Neural progenitor cell (in vitro differentiated cells): ENCODE data around the gene GNA15. TPM values are rescaled to one million over a fixed set of nuclear protein-coding genes. Genes with fewer than 3 reads are reported as not detected.

Experiments
- DNase-seq: peaks from one replicate; pipeline ENCODE4 v3.0.0-alpha.2; 2016; ENCODE audit warnings: low spot score
- H2AFZ ChIP-seq: fragments of 200-600 bp; sonication (generic); replicated peaks from 2 replicates; pipeline ENCODE4 v1.6.1; 2016; ENCODE audit warnings: antibody characterized with exemption
- H3F3A ChIP-seq: fragments of 200-600 bp; sonication (generic); 2 replicates; pipeline ENCODE4 v1.6.1; 2016; ENCODE audit warnings: antibody characterized with exemption, low read depth
- H3K27ac ChIP-seq: fragments of 200-600 bp; sonication (generic); 2 replicates; pipeline ENCODE4 v1.5.1; 2016; ENCODE audit warnings: mild to moderate bottlenecking
- H3K27me3 ChIP-seq: fragments of 200-600 bp; sonication (generic); 2 replicates; pipeline ENCODE4 v1.6.1; 2016; ENCODE audit warnings: mild to moderate bottlenecking, moderate library complexity
- H3K36me3 ChIP-seq: fragments of 200-600 bp; sonication (generic); 2 replicates; pipeline ENCODE4 v1.5.1; 2016
- H3K4me1 ChIP-seq: fragments of 200-600 bp; sonication (generic); 2 replicates; pipeline ENCODE4 v1.6.1; 2016; ENCODE audit warnings: mixed run types
- H3K4me2 ChIP-seq: fragments of 200-600 bp; sonication (generic); 2 replicates; pipeline ENCODE4 v1.6.1; 2016
- H3K4me3 ChIP-seq: fragments of 200-600 bp; sonication (generic); 2 replicates; pipeline ENCODE4 v1.5.1; 2016
- H3K79me2 ChIP-seq: fragments of 200-600 bp; sonication (generic); 2 replicates; pipeline ENCODE4 v1.6.1; 2016; ENCODE audit warnings: low read depth
- H3K9ac ChIP-seq: fragments of 200-600 bp; sonication (generic); 2 replicates; pipeline ENCODE4 v1.6.1; 2016
- H3K9me3 ChIP-seq: fragments of 200-600 bp; sonication (generic); 2 replicates; pipeline ENCODE4 v1.5.1; 2016; ENCODE audit warnings: low read depth
- H4K20me1 ChIP-seq: fragments of 200-600 bp; sonication (generic); 2 replicates; pipeline ENCODE4 v1.6.1; 2016; ENCODE audit warnings: low read depth
- H3K27ac Mint-ChIP-seq: 3 replicates; pipeline ENCODE4 v1.8.0; 2021; ENCODE audit warnings: mixed read lengths
- H3K27me3 Mint-ChIP-seq: 2 replicates; pipeline ENCODE4 v1.8.0; 2022; ENCODE audit warnings: low read depth, mild to moderate bottlenecking, inconsistent platforms, moderate library complexity, mixed read lengths; ENCODE audit not compliant: insufficient read depth
- H3K36me3 Mint-ChIP-seq: 3 replicates; pipeline ENCODE4 v1.8.0; 2021; ENCODE audit warnings: mixed read lengths
- H3K4me1 Mint-ChIP-seq: 3 replicates; pipeline ENCODE4 v1.8.0; 2021; ENCODE audit warnings: mixed read lengths
- H3K4me3 Mint-ChIP-seq: 3 replicates; pipeline ENCODE4 v1.8.0; 2021; ENCODE audit warnings: mild to moderate bottlenecking, moderate library complexity, mixed read lengths
- H3K9me3 Mint-ChIP-seq: 3 replicates; pipeline ENCODE4 v1.8.0; 2020; ENCODE audit warnings: mixed read lengths
- CTCF ChIP-seq: fragments of 200-600 bp; sonication (generic); IDR thresholded peaks from 2 replicates; pipeline ENCODE4 v1.5.1; 2017; ENCODE audit warnings: antibody characterized with exemption, mild to moderate bottlenecking
- EZH2 ChIP-seq: fragments of 200-600 bp; sonication (generic); IDR thresholded peaks from 2 replicates; pipeline ENCODE4 v1.6.1; 2017; ENCODE audit warnings: antibody characterized with exemption, mild to moderate bottlenecking, moderate library complexity
- EZH2phosphoT487 ChIP-seq: fragments of 200-600 bp; sonication (generic); IDR thresholded peaks from 2 replicates; pipeline ENCODE4 v1.6.1; 2017; ENCODE audit warnings: antibody characterized with exemption
- total RNA-seq: library from RNA; depleted of rRNA; stranded (reverse); fragments of >200 nt; gene quantifications from 2 replicates; pipeline ENCODE4 v1.2.3, GENCODE V29; 2015; ENCODE audit warnings: low replicate concordance

GNA15 gene
- total RNA-seq, 1 donor from 2014 or later: not detected

- H3K36me3 ChIP-seq: no peaks in the 10 kb centered on the region
- no peak overlapping the region for H3K27ac ChIP-seq
- no peak for DNase-seq
- H3K4me1 Mint-ChIP-seq: no peaks in the 10 kb centered on the region
- no peaks in the 10 kb centered on the region for H3K27me3 ChIP-seq
- H3K4me3 Mint-ChIP-seq: no peak overlapping the region
- H3F3A ChIP-seq: no peaks in the 10 kb centered on the region
- H4K20me1 ChIP-seq: peaks cover 2% of the 10 kb centered on the region
- peaks cover 2% of the 10 kb centered on the region for H3K27me3 Mint-ChIP-seq
- no peaks in the 10 kb centered on the region for H3K9me3 ChIP-seq
- no peak overlapping the region for H3K9ac ChIP-seq
- H3K4me2 ChIP-seq: no peak overlapping the region
- H2AFZ ChIP-seq: no peak overlapping the region
- no peaks in the 10 kb centered on the region for H3K9me3 Mint-ChIP-seq
- no peaks in the 10 kb centered on the region for H3K36me3 Mint-ChIP-seq
- TF ChIP-seq EZH2 (no peak), EZH2phosphoT487 (no peak), CTCF (no peak)
- H3K79me2 ChIP-seq: no peaks in the 10 kb centered on the region
- no peak overlapping the region for H3K4me3 ChIP-seq
- H3K27ac Mint-ChIP-seq: no peak overlapping the region
- no peaks in the 10 kb centered on the region for H3K4me1 ChIP-seq
Measured at GRCh38 chr19:3203805-3204645, 68.2 kb downstream of the GNA15 start.

DNA sequence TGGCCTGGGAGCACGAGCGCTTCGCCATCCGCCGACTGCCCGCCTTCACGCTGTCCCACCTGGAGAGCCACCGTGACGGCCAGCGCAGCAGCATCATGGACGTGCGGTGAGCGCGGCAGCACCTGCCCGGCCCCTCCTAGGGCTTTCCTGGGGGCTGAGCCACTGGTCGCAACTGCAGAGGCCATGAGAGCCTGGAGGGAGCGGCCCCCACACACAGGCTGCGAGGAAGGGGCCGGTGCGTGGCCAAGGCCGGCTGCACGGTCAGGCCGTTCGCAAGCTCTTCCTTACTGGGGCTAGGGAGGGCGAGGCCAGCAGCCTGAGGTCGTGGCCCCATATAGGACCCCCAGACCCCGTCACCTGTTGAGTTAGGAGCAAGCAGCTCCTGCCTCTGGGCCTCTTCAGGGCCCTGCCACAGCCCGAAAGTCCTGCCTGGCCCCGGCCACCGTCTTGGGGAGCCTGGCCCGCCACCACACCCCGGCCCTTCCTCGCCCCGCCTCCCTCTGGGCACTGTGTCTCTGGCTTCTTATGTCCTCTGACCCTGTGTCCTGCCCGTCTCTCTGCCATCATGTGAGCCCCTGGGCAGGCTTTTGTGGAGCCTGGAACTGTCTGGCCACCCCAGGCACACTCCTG is 68.9 kb downstream of the GNA15 start:
- H3K27ac Mint-ChIP-seq: no peak overlapping the region
- Histone ChIP-seq H3F3A (no peaks in the 10 kb centered on the region), H3K4me3 (no peak overlapping the region), H3K9me3 (no peaks in the 10 kb centered on the region), H3K9ac (no peak overlapping the region), H4K20me1 (peaks cover 5% of the 10 kb centered on the region), H3K4me2 (no peak overlapping the region), H3K27ac (no peak overlapping the region), H3K4me1 (no peaks in the 10 kb centered on the region), H2AFZ (no peak overlapping the region), H3K36me3 (no peaks in the 10 kb centered on the region), H3K79me2 (no peaks in the 10 kb centered on the region), H3K27me3 (no peaks in the 10 kb centered on the region)
- no peaks in the 10 kb centered on the region for H3K4me1 Mint-ChIP-seq
- DNase-seq: no peak
- peaks cover 4% of the 10 kb centered on the region for H3K36me3 Mint-ChIP-seq
- TF ChIP-seq EZH2phosphoT487 (no peak), CTCF (no peak), EZH2 (no peak)
- H3K9me3 Mint-ChIP-seq: no peaks in the 10 kb centered on the region
- no peak overlapping the region for H3K4me3 Mint-ChIP-seq
- peaks cover 2% of the 10 kb centered on the region for H3K27me3 Mint-ChIP-seq

GRCh38 chr19:3206216-3206953 is 70.6 kb downstream of the GNA15 start:
- peaks cover 4% of the 10 kb centered on the region for H3K36me3 Mint-ChIP-seq
- peaks cover 2% of the 10 kb centered on the region for H3K27me3 Mint-ChIP-seq
- Histone ChIP-seq H3K36me3 (no peaks in the 10 kb centered on the region), H3K9me3 (no peaks in the 10 kb centered on the region), H4K20me1 (peaks cover 11% of the 10 kb centered on the region), H3K27ac (no peak overlapping the region), H3K9ac (no peak overlapping the region), H3K4me2 (no peak overlapping the region), H3K27me3 (no peaks in the 10 kb centered on the region), H2AFZ (no peak overlapping the region), H3K4me3 (no peak overlapping the region), H3F3A (no peaks in the 10 kb centered on the region), H3K79me2 (no peaks in the 10 kb centered on the region), H3K4me1 (no peaks in the 10 kb centered on the region)
- no peaks in the 10 kb centered on the region for H3K4me1 Mint-ChIP-seq
- TF ChIP-seq EZH2 (no peak), EZH2phosphoT487 (no peak), CTCF (no peak)
- no peak for DNase-seq
- no peaks in the 10 kb centered on the region for H3K9me3 Mint-ChIP-seq
- no peak overlapping the region for H3K27ac Mint-ChIP-seq
- no peak overlapping the region for H3K4me3 Mint-ChIP-seq
